Islet of Langerhans (tissue), 1 donor: ENCODE measurements around the gene SNX18.
"Not testable (repeated sequence)": the region's sequence is repeated elsewhere in the genome, so short reads cannot be mapped to it uniquely, and the experiment has no call there.

Experiments used
- FAIRE-seq: peaks from one replicate; lab custom pipeline; 2011; peaks lifted over from hg19 to GRCh38; lab: Jason Lieb, UNC

SNX18 gene

DNA sequence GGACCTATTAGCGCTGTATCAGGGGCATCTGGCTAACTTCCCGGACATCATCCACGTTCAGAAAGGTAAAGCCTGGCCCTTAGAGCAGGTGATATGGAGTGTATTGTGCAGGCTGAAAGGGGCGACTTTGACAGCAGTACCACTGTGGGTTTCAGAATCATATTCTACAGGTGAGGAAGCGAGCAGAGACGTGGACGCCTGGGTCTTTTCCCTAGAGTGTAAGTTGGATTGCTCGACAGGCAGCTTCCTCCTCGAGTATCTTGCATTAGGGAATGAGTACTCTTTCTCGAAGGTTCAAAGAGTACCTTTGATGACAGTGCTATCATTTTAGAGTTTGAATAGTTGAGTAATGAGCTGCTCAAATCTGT is 1.9 kb downstream of the SNX18 start:
- FAIRE-seq = no peak

- no peak for FAIRE-seq
Measured at GRCh38 chr5:54520438-54520846, 2.9 kb downstream of the SNX18 start.

- FAIRE-seq = no peak
Measured at GRCh38 chr5:54520940-54521339, 3.4 kb downstream of the SNX18 start.

- no peak for FAIRE-seq
Measured at GRCh38 chr5:54521856-54522479, 4.4 kb downstream of the SNX18 start.

DNA sequence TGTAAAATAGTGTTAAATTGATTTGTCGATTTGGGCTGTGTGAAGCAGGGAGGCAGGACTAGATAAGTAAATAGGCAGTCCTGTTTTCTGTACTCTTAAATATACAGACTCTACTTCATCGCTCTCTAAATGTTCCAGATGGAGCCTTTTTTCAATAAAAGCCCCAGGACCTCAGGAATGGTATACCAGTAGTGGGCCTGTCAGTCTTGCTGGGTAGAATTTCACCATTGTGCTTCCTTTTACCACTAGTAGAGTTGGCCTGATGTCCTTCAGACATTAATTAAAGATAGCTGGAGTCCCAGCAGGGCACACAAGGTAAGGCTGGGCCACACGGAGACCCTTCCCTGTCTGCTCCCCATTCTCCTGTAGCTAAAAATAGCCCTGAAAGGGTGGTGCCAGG is 6.0 kb downstream of the SNX18 start:
- no peak for FAIRE-seq

DNA sequence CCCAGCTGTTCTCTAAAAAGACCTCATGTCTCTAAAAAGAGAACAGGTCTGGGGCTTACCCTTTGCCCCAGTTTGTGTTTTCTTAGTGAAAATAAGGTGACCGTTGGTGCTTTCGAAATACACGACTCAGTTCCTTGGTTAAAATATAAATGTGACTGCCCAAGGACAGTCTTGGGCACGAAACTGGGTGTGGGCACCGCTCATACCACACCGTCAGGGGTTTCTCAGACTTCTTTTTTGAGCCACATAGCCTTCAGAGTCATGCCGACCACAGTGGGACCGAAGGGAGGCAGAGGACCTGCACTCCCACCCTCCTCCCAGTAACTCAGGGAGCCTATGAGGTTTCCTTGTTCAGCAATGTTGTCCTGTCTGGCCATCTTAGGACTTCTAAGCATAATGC is 6.5 kb downstream of the SNX18 start:
- FAIRE-seq = no peak

- FAIRE-seq = no peak
Measured at GRCh38 chr5:54524704-54525103, 7.1 kb downstream of the SNX18 start.

- no peak for FAIRE-seq
Measured at GRCh38 chr5:54525261-54525660, 7.7 kb downstream of the SNX18 start.

DNA sequence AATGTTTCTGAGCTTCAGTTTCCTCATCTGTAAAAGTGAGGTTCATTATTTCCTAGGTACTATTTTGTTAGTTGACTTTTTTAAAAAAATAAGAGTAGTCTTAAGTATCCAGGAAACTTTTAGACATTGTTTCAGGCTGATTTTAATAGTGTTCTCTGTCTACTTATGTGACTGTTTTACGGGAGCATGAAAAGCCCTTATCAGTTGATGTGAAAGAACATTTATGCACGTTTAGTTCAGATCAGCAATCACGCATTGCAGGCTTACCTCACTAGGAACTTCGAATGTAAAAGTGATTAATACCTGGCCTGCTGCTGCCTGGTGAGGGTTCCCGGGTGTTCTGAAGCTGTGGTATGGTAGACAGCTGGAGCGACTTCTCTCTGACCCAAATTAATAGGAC is 8.1 kb downstream of the SNX18 start:
- no peak for FAIRE-seq

- no peak for FAIRE-seq
Measured at GRCh38 chr5:54526604-54527288, 9.2 kb downstream of the SNX18 start.

- FAIRE-seq = no peak
Measured at GRCh38 chr5:54528633-54529209, 11.2 kb downstream of the SNX18 start.

DNA sequence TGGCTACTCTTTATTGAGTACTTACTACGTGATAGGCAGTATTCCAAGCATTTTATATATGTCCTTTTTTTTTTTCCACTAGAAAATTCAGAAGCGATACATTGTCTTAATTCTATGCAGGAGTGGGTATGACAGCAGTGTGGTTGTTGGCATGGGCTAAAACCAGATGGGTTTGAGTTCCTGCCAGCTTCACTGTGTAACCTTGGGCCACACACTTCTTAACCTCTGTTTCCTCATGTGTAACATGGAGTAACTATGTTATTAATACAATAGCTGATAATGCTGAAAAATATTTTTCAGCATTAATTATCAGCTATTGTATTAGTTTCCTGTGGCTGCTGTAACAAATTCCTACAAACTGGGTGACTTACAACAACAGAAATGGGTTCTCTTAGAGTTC is 12.0 kb downstream of the SNX18 start:
- FAIRE-seq = no peak

- FAIRE-seq = no peak
Measured at GRCh38 chr5:54531546-54531945, 14.0 kb downstream of the SNX18 start.

DNA sequence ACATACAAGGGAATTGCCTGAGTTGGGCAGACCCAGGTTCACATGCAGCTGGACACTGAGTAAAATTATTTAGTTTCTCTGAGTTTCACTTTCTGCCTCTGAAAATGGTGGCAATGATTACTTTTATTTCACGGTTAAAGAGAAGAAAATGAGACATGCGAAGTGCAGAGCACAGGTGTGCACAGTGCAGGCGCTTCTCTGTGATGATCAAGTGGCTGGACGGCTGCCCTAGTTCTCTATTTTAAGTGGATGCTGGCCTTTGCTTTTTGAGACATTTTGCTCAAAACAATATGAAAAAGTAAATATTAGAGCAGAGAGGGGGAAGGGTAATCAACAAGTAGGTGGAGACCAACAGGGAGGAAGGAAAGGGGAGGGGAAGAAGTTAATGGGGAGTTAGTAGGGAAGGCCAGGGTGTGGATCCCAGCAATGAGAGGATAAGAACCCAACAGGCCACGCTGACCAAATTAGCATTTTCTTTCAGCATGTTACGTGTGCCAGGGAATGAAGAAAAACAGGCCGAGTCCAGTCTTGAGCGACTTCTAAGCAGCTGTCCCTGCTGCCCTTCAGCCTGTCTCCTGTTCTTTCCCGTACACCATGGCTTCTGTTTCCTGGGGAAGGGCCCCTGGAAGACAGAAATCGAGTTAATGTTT is 16.1 kb downstream of the SNX18 start:
- no peak for FAIRE-seq

DNA sequence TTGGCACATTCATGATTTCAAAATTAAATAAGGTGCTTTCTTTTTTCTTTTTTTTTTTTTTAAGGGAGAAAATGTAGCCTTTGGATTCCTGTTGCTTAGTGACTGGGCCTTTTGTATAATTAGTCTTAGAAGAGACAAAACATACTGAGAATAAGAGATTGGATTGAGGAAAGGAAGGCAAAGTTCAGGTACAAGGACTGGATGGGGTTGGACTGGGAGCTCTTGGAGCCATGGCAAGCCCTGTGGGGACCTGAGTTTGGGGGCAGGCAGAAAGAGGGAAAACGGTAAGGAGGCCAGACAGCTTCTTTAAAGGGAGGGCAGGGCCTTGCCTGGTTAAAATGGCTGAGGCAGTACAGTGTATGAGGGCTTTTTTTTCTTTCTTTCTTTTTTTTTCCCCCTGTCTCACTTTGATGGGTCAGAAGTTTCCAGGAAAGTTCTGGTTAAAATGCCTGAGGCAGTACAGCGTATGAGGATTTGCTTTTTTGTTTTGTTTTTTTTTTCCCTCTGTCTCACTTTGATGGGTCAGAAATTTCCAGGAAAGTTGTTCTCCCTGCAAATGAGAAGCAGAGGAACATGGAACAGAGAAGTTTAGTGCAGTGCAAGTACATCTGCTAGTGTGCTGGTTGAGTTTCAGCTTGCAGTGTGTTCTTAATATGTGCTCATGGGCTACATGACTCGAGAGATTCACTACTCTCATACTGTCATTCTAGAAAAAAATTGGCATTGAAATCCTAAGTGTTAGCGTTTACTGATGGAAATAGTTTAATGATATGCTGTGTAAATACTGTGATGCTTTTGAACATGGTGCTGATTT is 16.8 kb downstream of the SNX18 start:
- peak; percentile 24 for FAIRE-seq

GRCh38 chr5:54535149-54535844 is 17.7 kb downstream of the SNX18 start:
- FAIRE-seq = no peak

- not testable (repeated sequence) for FAIRE-seq
Measured at GRCh38 chr5:54536375-54536774, 18.8 kb downstream of the SNX18 start.

DNA sequence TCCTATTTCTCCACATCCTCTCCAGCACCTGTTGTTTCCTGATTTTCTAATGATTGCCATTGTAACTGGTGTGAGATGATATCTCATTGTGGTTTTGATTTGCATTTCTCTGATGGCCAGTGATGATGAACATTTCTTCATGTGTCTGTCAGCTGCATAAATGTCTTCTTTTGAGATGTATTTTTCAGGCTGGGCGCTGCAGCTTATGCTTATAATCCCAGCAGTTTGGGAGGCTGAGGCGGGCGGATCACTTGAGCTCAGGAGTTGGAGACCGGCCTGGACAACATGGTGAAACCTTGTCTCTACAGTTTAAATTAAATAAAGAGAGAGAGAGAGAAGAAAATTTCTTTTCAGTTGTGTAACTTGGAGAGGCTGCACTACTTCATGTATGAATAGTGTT is 19.3 kb downstream of the SNX18 start:
- FAIRE-seq = not testable (repeated sequence)

- FAIRE-seq = no peak
Measured at GRCh38 chr5:54537725-54538124, 20.2 kb downstream of the SNX18 start.

DNA sequence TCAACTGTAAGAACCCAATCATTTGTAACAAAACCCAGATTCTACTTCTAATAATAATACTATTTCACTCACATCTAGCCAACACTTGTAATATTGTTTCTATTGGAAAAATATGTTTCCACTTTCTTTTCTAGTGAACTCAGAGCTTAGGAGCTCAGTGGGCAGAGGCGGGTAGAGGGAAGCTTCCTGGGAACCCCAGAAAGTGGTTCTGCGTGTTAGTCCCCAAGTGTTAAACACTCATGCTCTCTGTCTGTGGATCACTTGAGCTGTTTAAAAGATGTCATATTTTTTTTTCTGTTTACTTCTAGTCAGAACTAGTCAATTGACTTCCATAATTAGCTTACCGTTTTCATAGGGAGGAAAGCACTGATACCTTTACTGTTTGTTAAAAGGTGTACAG is 20.6 kb downstream of the SNX18 start:
- FAIRE-seq = no peak

GRCh38 chr5:54539001-54539400 is 21.4 kb downstream of the SNX18 start:
- no peak for FAIRE-seq

- no peak for FAIRE-seq
Measured at GRCh38 chr5:54540286-54540685, 22.7 kb downstream of the SNX18 start.
